ENCODE measurements around the gene BNC2.

BNC2 gene

DNA sequence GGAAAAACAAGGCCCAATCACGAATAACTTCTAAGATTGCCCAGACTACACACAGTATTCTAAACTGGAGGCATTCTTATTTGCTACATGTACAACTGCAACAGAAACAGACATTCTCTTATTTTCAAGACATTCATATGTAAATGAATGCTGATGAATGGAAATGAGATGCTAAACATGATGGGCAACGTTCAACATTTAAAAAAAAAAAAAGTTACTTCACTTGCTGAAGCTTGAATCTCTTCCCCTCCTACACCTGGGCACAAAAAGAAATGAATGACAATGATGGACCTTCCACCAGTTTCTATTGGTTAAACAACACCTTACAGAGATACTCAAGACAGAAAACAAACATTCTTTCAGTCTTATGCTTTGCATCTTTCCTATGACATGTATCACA is 160.5 kb downstream of the BNC2 start:
- Histone ChIP-seq H3K27me3 (replicated peaks; ENCODE audit: insufficient read depth, low read length) (no peaks in the 10 kb centered on the region), H3K9me2 (replicated peaks; ENCODE audit: insufficient read depth, low read length) (no peaks in the 10 kb centered on the region), H3K79me2 (ENCODE audit: low read length) (no peaks in the 10 kb centered on the region), H3K4me2 (ENCODE audit: low read depth, low read length) (no peak overlapping the region), H3K9ac (ENCODE audit: low read length) (no peak overlapping the region), H3K9me3 (replicated peaks; ENCODE audit: insufficient read depth, low read length) (no peaks in the 10 kb centered on the region), H3K4me3 (ENCODE audit: low read length) (no peak overlapping the region), H3K27ac (ENCODE audit: low read length) (no peak overlapping the region), H4K20me1 (ENCODE audit: insufficient read depth, low read length) (no peaks in the 10 kb centered on the region), H2AFZ (ENCODE audit: low read length) (no peak overlapping the region), H3K4me1 (ENCODE audit: low read length) (no peaks in the 10 kb centered on the region), H3K36me3 (replicated peaks; ENCODE audit: insufficient read depth, low read length) (no peaks in the 10 kb centered on the region), H3F3A (ENCODE audit: insufficient read depth, low read length) (no peaks in the 10 kb centered on the region)
- DNase-seq = no peak
- TF ChIP-seq EZH2phosphoT487 (IDR thresholded peaks at IDR 0.05; ENCODE audit: low read length) (no peak), CTCF (IDR thresholded peaks at IDR 0.05; ENCODE audit: low read length) (no peak), EZH2 (optimal IDR thresholded peaks at IDR 0.05; ENCODE audit: low read depth, low read length) (no peak)

DNA sequence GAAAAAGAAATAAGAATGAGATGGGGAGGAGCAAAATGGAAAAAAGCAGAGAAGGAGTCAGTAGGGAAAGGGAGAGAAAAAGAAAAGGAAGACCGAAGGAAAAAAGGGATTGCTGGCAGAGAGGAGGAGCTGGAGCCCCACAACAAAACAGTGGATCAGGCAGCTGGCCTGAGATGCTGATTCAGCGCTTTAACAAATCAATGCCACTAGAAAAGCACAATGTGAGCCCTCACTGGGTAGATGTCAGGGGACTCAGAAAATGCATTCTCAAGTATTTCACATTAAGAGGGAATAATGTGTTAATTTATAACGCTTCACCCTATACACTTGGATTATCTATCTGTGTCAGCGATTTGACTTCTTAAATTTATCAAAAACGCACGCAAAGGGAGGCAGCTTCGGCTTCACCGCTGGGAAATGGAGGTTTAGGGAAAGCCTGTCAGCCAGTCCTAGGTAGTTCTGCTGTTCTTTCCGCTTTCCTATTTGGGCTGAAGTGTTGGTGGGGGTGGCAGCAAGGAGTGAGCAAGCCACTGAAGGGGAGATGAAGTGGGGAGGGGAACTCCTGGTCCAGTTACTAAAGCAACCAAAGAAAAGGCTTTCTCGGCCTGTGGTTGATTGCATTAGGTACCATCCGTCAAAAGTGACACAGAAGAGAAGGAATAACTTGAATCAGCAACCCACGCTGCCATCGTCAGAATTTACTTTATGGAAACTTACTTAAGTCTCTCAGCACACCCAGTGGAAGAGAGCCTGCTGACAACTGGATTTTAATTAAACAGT is 161.6 kb downstream of the BNC2 start:
- H4K20me1 ChIP-seq (ENCODE audit: insufficient read depth, low read length) = no peaks in the 10 kb centered on the region
- no peaks in the 10 kb centered on the region for H3K9me3 ChIP-seq (replicated peaks; ENCODE audit: insufficient read depth, low read length)
- H3K36me3 ChIP-seq (replicated peaks; ENCODE audit: insufficient read depth, low read length) = no peaks in the 10 kb centered on the region
- no peaks in the 10 kb centered on the region for H3K79me2 ChIP-seq (ENCODE audit: low read length)
- DNase-seq = no peak
- H3K27ac ChIP-seq (ENCODE audit: low read length) = no peak overlapping the region
- H3K4me3 ChIP-seq (ENCODE audit: low read length) = no peak overlapping the region
- no peak overlapping the region for H3K4me2 ChIP-seq (ENCODE audit: low read depth, low read length)
- H3K4me1 ChIP-seq (ENCODE audit: low read length) = no peaks in the 10 kb centered on the region
- H2AFZ ChIP-seq (ENCODE audit: low read length) = no peak overlapping the region
- H3F3A ChIP-seq (ENCODE audit: insufficient read depth, low read length) = no peaks in the 10 kb centered on the region
- TF ChIP-seq CTCF (IDR thresholded peaks at IDR 0.05; ENCODE audit: low read length) (no peak), EZH2 (optimal IDR thresholded peaks at IDR 0.05; ENCODE audit: low read depth, low read length) (no peak), EZH2phosphoT487 (IDR thresholded peaks at IDR 0.05; ENCODE audit: low read length) (no peak)
- H3K9me2 ChIP-seq (replicated peaks; ENCODE audit: insufficient read depth, low read length) = no peaks in the 10 kb centered on the region
- no peak overlapping the region for H3K9ac ChIP-seq (ENCODE audit: low read length)
- H3K27me3 ChIP-seq (replicated peaks; ENCODE audit: insufficient read depth, low read length) = no peaks in the 10 kb centered on the region

DNA sequence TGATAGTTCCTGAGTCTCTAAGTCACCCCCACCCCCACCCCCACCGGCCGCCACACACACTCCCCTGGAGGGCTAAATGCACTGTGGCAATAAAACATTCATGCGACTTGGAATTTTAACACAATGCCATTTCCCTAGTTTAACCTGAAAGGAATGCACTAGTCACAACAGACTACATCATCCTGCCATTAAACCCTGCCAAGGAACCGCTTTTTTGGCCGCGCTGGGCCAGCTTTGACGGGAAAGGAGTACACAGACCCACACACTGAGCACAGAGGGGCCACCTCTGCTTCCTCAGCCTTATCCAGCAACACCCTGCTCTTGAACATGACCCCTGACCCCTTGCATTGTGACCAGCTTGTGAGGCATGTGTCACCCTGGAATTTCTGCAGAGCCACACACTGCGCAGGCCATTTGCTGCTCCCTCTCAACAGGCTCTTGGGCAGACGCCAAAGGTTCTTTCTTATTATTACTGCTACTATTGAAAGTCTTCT is 165.3 kb downstream of the BNC2 start:
- H3K4me3 ChIP-seq (ENCODE audit: low read length) = no peak overlapping the region
- no peaks in the 10 kb centered on the region for H4K20me1 ChIP-seq (ENCODE audit: insufficient read depth, low read length)
- no peaks in the 10 kb centered on the region for H3K27me3 ChIP-seq (replicated peaks; ENCODE audit: insufficient read depth, low read length)
- no peak overlapping the region for H3K9ac ChIP-seq (ENCODE audit: low read length)
- no peak for DNase-seq
- H3K36me3 ChIP-seq (replicated peaks; ENCODE audit: insufficient read depth, low read length) = no peaks in the 10 kb centered on the region
- no peaks in the 10 kb centered on the region for H3K79me2 ChIP-seq (ENCODE audit: low read length)
- H3K27ac ChIP-seq (ENCODE audit: low read length) = no peak overlapping the region
- H3K9me3 ChIP-seq (replicated peaks; ENCODE audit: insufficient read depth, low read length) = no peaks in the 10 kb centered on the region
- no peaks in the 10 kb centered on the region for H3K4me1 ChIP-seq (ENCODE audit: low read length)
- no peak overlapping the region for H3K4me2 ChIP-seq (ENCODE audit: low read depth, low read length)
- no peaks in the 10 kb centered on the region for H3K9me2 ChIP-seq (replicated peaks; ENCODE audit: insufficient read depth, low read length)
- TF ChIP-seq EZH2 (optimal IDR thresholded peaks at IDR 0.05; ENCODE audit: low read depth, low read length) (no peak), EZH2phosphoT487 (IDR thresholded peaks at IDR 0.05; ENCODE audit: low read length) (no peak), CTCF (IDR thresholded peaks at IDR 0.05; ENCODE audit: low read length) (no peak)
- no peaks in the 10 kb centered on the region for H3F3A ChIP-seq (ENCODE audit: insufficient read depth, low read length)
- no peak overlapping the region for H2AFZ ChIP-seq (ENCODE audit: low read length)

All from MM.1S (cell line).